ENCODE results near the gene CCDC85B.

DNA sequence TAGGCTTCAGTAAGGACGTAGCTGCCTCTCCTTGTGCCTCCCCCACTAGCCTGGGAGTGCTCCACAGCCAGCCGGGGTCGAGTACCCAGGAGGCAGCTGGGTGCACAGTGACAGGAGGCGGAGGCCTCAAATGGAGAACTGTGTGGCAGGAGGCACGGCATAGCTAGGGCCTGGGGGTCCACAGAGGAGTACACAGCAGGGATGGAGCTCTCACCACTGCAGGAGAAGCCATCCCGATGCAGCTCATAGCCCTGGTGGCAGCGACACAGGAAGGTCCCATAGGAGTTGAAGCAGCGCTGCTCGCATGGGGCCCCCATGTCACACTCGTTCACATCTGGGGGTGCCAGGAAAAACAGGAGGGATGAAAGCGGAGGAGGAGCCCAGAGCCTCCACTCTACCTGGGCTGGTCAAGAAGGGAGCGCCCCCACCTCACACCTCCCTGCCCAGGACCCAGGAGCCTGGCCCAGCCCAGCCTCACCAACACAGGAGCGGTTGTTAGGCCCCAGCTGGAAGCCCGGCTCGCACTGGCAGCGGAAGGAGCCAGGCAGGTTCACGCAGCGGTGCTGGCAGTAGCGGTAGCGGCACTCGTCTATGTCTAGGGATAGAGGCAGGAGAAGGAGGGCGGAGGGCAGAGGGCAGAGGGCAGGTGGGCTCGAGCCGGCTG, 20.7 kb upstream of the CCDC85B start:
- no peak for TF ChIP-seq POLR2A (IDR thresholded peaks at IDR 0.05)
- TF ChIP-seq, protein P1, sequence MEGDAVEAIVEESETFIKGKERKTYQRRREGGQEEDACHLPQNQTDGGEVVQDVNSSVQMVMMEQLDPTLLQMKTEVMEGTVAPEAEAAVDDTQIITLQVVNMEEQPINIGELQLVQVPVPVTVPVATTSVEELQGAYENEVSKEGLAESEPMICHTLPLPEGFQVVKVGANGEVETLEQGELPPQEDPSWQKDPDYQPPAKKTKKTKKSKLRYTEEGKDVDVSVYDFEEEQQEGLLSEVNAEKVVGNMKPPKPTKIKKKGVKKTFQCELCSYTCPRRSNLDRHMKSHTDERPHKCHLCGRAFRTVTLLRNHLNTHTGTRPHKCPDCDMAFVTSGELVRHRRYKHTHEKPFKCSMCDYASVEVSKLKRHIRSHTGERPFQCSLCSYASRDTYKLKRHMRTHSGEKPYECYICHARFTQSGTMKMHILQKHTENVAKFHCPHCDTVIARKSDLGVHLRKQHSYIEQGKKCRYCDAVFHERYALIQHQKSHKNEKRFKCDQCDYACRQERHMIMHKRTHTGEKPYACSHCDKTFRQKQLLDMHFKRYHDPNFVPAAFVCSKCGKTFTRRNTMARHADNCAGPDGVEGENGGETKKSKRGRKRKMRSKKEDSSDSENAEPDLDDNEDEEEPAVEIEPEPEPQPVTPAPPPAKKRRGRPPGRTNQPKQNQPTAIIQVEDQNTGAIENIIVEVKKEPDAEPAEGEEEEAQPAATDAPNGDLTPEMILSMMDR (IDR thresholded peaks at IDR 0.05): no peak

All from esophagus squamous epithelium (tissue), 4 donors.